HepG2 (cell line): ENCODE measurements around the gene REEP6. TPM values are rescaled to one million over a fixed set of nuclear protein-coding genes. Genes with fewer than 3 reads are reported as not detected.

Source experiments
- ARNTL ChIP-seq: sonication (generic); formaldehyde crosslinking; IDR thresholded peaks from 2 replicates; pipeline ENCODE4 v1.4.0; 2020; ENCODE audit warnings: mild to moderate bottlenecking, missing genetic modification reagents
- ATF7 ChIP-seq, 2 experiments: fragments of 450-650 bp in 1 of 2; sonication (generic) in 1 of 2; formaldehyde crosslinking in 1 of 2; IDR thresholded peaks; 2 replicates each; pipeline versions ENCODE4 v1.4.0 to v1.6.1; 2016 to 2020; ENCODE audit warnings: antibody characterized with exemption in 1 of 2, mild to moderate bottlenecking in 1 of 2, missing genetic modification reagents in 1 of 2
- EEA1 ChIP-seq: sonication (generic); formaldehyde crosslinking; IDR thresholded peaks from 2 replicates; pipeline ENCODE4 v1.5.1; 2020; ENCODE audit warnings: mild to moderate bottlenecking, missing genetic modification reagents, borderline replicate concordance
- FOXO4 ChIP-seq: sonication (generic); formaldehyde crosslinking; conservative IDR thresholded peaks from 2 replicates; pipeline ENCODE4 v1.8.1; 2023; ENCODE audit warnings: missing genetic modification reagents
- HNRNPLL ChIP-seq: fragments of 200-400 bp; formaldehyde crosslinking; IDR thresholded peaks from 2 replicates; pipeline ENCODE4 v1.6.1; 2017; ENCODE audit warnings: mild to moderate bottlenecking, low read depth, low read length; ENCODE audit not compliant: poor library complexity, severe bottlenecking
- TOPORS ChIP-seq: sonication (generic); formaldehyde crosslinking; IDR thresholded peaks from 2 replicates; pipeline ENCODE4 v1.8.0; 2023; ENCODE audit warnings: mild to moderate bottlenecking, missing genetic modification reagents
- ZNF383 ChIP-seq: sonication (generic); formaldehyde crosslinking; IDR thresholded peaks from 2 replicates; pipeline ENCODE4 v1.4.0; 2020; ENCODE audit warnings: missing genetic modification reagents, mild to moderate bottlenecking, borderline replicate concordance
- polyA plus RNA-seq, 8 experiments: library from polyadenylated mRNA; depleted of rRNA in 3 of 8; stranded (reverse) in 7 of 8; unstranded in 1 of 8; fragments of >200 nt; fragmentation: Illumina TruSeq in 4 of 8; extraction: Trizol in 4 of 8; gene quantifications; 2 replicates each; pipeline versions ENCODE4 v1.2.1 to v1.2.3, GENCODE V29; 2011 to 2016; ENCODE audit warnings: low read depth in 4 of 8, missing spikeins in 1 of 8, mixed read lengths in 1 of 8; ENCODE audit not compliant: insufficient read depth in 1 of 8
- total RNA-seq, 5 experiments: library from RNA; depleted of rRNA; stranded (reverse); fragments of >200 nt; fragmentation: Illumina TruSeq; extraction: Trizol; gene quantifications; 2 replicates each; pipeline ENCODE4 v1.2.3, GENCODE V29; 2016; ENCODE audit warnings: low read depth in 1 of 5
- TF ChIP-seq, protein P1 (sequence below): sonication (generic); formaldehyde crosslinking; conservative IDR thresholded peaks from 2 replicates; pipeline ENCODE4 v1.4.0; 2020; ENCODE audit warnings: missing genetic modification reagents
- TF ChIP-seq, protein P2 (sequence below): fragments of 450-650 bp; IDR thresholded peaks from 2 replicates; pipeline ENCODE4 v1.6.1; 2017
- TF ChIP-seq, protein P3 (sequence below): sonication (generic); formaldehyde crosslinking; conservative IDR thresholded peaks from 2 replicates; pipeline ENCODE4 v1.4.0; 2020; ENCODE audit warnings: mild to moderate bottlenecking, missing genetic modification reagents, moderate library complexity
- TF ChIP-seq, protein P4 (sequence below): sonication (generic); formaldehyde crosslinking; IDR thresholded peaks from 2 replicates; pipeline ENCODE4 v1.9.0; 2021; ENCODE audit warnings: mild to moderate bottlenecking, missing genetic modification reagents

Gene REEP6
- total and polyA plus RNA-seq, 2 of the 13 experiments (the other 11 are each of a cell fraction or from before 2014, with no cell fraction given), result 10.0 to 28.8 TPM

- TF ChIP-seq, protein P1, sequence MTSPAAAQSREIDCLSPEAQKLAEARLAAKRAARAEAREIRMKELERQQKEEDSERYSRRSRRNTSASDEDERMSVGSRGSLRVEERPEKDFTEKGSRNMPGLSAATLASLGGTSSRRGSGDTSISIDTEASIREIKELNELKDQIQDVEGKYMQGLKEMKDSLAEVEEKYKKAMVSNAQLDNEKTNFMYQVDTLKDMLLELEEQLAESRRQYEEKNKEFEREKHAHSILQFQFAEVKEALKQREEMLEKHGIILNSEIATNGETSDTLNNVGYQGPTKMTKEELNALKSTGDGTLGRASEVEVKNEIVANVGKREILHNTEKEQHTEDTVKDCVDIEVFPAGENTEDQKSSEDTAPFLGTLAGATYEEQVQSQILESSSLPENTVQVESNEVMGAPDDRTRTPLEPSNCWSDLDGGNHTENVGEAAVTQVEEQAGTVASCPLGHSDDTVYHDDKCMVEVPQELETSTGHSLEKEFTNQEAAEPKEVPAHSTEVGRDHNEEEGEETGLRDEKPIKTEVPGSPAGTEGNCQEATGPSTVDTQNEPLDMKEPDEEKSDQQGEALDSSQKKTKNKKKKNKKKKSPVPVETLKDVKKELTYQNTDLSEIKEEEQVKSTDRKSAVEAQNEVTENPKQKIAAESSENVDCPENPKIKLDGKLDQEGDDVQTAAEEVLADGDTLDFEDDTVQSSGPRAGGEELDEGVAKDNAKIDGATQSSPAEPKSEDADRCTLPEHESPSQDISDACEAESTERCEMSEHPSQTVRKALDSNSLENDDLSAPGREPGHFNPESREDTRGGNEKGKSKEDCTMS, result no peak
- no peak for TF ChIP-seq ARNTL (CRISPR knock-in tag)
- TF ChIP-seq, protein P2, sequence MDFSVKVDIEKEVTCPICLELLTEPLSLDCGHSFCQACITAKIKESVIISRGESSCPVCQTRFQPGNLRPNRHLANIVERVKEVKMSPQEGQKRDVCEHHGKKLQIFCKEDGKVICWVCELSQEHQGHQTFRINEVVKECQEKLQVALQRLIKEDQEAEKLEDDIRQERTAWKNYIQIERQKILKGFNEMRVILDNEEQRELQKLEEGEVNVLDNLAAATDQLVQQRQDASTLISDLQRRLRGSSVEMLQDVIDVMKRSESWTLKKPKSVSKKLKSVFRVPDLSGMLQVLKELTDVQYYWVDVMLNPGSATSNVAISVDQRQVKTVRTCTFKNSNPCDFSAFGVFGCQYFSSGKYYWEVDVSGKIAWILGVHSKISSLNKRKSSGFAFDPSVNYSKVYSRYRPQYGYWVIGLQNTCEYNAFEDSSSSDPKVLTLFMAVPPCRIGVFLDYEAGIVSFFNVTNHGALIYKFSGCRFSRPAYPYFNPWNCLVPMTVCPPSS, result no peak
- 0 out of 2 replicates have a peak, but pooled peaks have one; percentile 36 for TF ChIP-seq FOXO4
- TF ChIP-seq, protein P3, sequence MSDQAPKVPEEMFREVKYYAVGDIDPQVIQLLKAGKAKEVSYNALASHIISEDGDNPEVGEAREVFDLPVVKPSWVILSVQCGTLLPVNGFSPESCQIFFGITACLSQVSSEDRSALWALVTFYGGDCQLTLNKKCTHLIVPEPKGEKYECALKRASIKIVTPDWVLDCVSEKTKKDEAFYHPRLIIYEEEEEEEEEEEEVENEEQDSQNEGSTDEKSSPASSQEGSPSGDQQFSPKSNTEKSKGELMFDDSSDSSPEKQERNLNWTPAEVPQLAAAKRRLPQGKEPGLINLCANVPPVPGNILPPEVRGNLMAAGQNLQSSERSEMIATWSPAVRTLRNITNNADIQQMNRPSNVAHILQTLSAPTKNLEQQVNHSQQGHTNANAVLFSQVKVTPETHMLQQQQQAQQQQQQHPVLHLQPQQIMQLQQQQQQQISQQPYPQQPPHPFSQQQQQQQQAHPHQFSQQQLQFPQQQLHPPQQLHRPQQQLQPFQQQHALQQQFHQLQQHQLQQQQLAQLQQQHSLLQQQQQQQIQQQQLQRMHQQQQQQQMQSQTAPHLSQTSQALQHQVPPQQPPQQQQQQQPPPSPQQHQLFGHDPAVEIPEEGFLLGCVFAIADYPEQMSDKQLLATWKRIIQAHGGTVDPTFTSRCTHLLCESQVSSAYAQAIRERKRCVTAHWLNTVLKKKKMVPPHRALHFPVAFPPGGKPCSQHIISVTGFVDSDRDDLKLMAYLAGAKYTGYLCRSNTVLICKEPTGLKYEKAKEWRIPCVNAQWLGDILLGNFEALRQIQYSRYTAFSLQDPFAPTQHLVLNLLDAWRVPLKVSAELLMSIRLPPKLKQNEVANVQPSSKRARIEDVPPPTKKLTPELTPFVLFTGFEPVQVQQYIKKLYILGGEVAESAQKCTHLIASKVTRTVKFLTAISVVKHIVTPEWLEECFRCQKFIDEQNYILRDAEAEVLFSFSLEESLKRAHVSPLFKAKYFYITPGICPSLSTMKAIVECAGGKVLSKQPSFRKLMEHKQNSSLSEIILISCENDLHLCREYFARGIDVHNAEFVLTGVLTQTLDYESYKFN, result no peak
- TF ChIP-seq HNRNPLL, result no peak
- TF ChIP-seq, protein P4, sequence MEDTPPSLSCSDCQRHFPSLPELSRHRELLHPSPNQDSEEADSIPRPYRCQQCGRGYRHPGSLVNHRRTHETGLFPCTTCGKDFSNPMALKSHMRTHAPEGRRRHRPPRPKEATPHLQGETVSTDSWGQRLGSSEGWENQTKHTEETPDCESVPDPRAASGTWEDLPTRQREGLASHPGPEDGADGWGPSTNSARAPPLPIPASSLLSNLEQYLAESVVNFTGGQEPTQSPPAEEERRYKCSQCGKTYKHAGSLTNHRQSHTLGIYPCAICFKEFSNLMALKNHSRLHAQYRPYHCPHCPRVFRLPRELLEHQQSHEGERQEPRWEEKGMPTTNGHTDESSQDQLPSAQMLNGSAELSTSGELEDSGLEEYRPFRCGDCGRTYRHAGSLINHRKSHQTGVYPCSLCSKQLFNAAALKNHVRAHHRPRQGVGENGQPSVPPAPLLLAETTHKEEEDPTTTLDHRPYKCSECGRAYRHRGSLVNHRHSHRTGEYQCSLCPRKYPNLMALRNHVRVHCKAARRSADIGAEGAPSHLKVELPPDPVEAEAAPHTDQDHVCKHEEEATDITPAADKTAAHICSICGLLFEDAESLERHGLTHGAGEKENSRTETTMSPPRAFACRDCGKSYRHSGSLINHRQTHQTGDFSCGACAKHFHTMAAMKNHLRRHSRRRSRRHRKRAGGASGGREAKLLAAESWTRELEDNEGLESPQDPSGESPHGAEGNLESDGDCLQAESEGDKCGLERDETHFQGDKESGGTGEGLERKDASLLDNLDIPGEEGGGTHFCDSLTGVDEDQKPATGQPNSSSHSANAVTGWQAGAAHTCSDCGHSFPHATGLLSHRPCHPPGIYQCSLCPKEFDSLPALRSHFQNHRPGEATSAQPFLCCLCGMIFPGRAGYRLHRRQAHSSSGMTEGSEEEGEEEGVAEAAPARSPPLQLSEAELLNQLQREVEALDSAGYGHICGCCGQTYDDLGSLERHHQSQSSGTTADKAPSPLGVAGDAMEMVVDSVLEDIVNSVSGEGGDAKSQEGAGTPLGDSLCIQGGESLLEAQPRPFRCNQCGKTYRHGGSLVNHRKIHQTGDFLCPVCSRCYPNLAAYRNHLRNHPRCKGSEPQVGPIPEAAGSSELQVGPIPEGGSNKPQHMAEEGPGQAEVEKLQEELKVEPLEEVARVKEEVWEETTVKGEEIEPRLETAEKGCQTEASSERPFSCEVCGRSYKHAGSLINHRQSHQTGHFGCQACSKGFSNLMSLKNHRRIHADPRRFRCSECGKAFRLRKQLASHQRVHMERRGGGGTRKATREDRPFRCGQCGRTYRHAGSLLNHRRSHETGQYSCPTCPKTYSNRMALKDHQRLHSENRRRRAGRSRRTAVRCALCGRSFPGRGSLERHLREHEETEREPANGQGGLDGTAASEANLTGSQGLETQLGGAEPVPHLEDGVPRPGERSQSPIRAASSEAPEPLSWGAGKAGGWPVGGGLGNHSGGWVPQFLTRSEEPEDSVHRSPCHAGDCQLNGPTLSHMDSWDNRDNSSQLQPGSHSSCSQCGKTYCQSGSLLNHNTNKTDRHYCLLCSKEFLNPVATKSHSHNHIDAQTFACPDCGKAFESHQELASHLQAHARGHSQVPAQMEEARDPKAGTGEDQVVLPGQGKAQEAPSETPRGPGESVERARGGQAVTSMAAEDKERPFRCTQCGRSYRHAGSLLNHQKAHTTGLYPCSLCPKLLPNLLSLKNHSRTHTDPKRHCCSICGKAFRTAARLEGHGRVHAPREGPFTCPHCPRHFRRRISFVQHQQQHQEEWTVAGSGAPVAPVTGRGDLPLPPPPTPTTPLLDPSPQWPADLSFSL, result no peak
- no peak for TF ChIP-seq ATF7 (IDR thresholded peaks at IDR 0.05)
- no peak for TF ChIP-seq ATF7 (CRISPR knock-in tag; IDR thresholded peaks at IDR 0.05)
- no peak for TF ChIP-seq EEA1
- no peak for TF ChIP-seq ZNF383 (CRISPR knock-in tag)
- TF ChIP-seq TOPORS, result no peak
These were observed 5.1 kb downstream of the REEP6 start (continued) for GRCh38 chr19:1495799-1496713.
